ENCODE measurements around the gene GPR55. TPM values are rescaled to one million over a fixed set of nuclear protein-coding genes. Genes with fewer than 3 reads are reported as not detected.
A peak's percentile ranks its signal among the peaks of the same experiment; 100 is the strongest.

GPR55 gene
- total RNA-seq, 1 donor from 2014 or later, result not detected

- Mint-ChIP-seq H3K4me1 (ENCODE audit: low read depth) (no peaks in the 10 kb centered on the region), H3K27ac (ENCODE audit: unreplicated experiment) (no peak overlapping the region), H3K9me3 (ENCODE audit: low read depth) (no peaks in the 10 kb centered on the region), H3K27me3 (ENCODE audit: low read depth) (no peaks in the 10 kb centered on the region), H3K4me3 (ENCODE audit: unreplicated experiment) (no peak overlapping the region), H3K36me3 (ENCODE audit: low read depth) (peaks cover 21% of the 10 kb centered on the region)
- peak; percentile 65 for DNase-seq (ENCODE audit: low spot score)
- TF ChIP-seq, protein P1, sequence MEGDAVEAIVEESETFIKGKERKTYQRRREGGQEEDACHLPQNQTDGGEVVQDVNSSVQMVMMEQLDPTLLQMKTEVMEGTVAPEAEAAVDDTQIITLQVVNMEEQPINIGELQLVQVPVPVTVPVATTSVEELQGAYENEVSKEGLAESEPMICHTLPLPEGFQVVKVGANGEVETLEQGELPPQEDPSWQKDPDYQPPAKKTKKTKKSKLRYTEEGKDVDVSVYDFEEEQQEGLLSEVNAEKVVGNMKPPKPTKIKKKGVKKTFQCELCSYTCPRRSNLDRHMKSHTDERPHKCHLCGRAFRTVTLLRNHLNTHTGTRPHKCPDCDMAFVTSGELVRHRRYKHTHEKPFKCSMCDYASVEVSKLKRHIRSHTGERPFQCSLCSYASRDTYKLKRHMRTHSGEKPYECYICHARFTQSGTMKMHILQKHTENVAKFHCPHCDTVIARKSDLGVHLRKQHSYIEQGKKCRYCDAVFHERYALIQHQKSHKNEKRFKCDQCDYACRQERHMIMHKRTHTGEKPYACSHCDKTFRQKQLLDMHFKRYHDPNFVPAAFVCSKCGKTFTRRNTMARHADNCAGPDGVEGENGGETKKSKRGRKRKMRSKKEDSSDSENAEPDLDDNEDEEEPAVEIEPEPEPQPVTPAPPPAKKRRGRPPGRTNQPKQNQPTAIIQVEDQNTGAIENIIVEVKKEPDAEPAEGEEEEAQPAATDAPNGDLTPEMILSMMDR (IDR thresholded peaks at IDR 0.05), result no peak
Measured at GRCh38 chr2:230877759-230878598, 47.1 kb downstream of the GPR55 start.

GRCh38 chr2:230877116-230877758 lies 47.8 kb downstream of the GPR55 start:
- no peak overlapping the region for H3K27ac Mint-ChIP-seq (ENCODE audit: unreplicated experiment)
- H3K36me3 Mint-ChIP-seq (ENCODE audit: low read depth), result peaks cover 21% of the 10 kb centered on the region
- peak; percentile 79 for DNase-seq (ENCODE audit: low spot score)
- H3K27me3 Mint-ChIP-seq (ENCODE audit: low read depth), result no peaks in the 10 kb centered on the region
- no peaks in the 10 kb centered on the region for H3K9me3 Mint-ChIP-seq (ENCODE audit: low read depth)
- H3K4me3 Mint-ChIP-seq (ENCODE audit: unreplicated experiment), result no peak overlapping the region
- TF ChIP-seq, protein P1 (IDR thresholded peaks at IDR 0.05), result no peak
- no peaks in the 10 kb centered on the region for H3K4me1 Mint-ChIP-seq (ENCODE audit: low read depth)

- Mint-ChIP-seq H3K4me1 (ENCODE audit: low read depth) (peaks cover 3% of the 10 kb centered on the region), H3K4me3 (ENCODE audit: unreplicated experiment) (no peak overlapping the region), H3K27ac (ENCODE audit: unreplicated experiment) (no peak overlapping the region), H3K27me3 (ENCODE audit: low read depth) (no peaks in the 10 kb centered on the region), H3K36me3 (ENCODE audit: low read depth) (peaks cover 21% of the 10 kb centered on the region), H3K9me3 (ENCODE audit: low read depth) (no peaks in the 10 kb centered on the region)
- no peak for DNase-seq (ENCODE audit: low spot score)
- TF ChIP-seq, protein P1 (IDR thresholded peaks at IDR 0.05), result no peak
Measured at GRCh38 chr2:230875347-230876315, 49.4 kb downstream of the GPR55 start.

- peaks cover 10% of the 10 kb centered on the region for H3K4me1 Mint-ChIP-seq (ENCODE audit: low read depth)
- TF ChIP-seq, protein P1 (IDR thresholded peaks at IDR 0.05), result no peak
- H3K27me3 Mint-ChIP-seq (ENCODE audit: low read depth), result no peaks in the 10 kb centered on the region
- no peaks in the 10 kb centered on the region for H3K9me3 Mint-ChIP-seq (ENCODE audit: low read depth)
- H3K36me3 Mint-ChIP-seq (ENCODE audit: low read depth), result peaks cover 21% of the 10 kb centered on the region
- no peak overlapping the region for H3K4me3 Mint-ChIP-seq (ENCODE audit: unreplicated experiment)
- no peak for DNase-seq (ENCODE audit: low spot score)
- no peak overlapping the region for H3K27ac Mint-ChIP-seq (ENCODE audit: unreplicated experiment)
Measured at GRCh38 chr2:230874876-230875275, 50.2 kb downstream of the GPR55 start.

GRCh38 chr2:230874456-230874855 lies 50.6 kb downstream of the GPR55 start:
- TF ChIP-seq, protein P1 (IDR thresholded peaks at IDR 0.05), result no peak
- H3K36me3 Mint-ChIP-seq (ENCODE audit: low read depth), result peaks cover 17% of the 10 kb centered on the region

More at GRCh38 chr2:230874456-230874855, 50.6 kb downstream of the GPR55 start:
- H3K4me3 Mint-ChIP-seq (ENCODE audit: unreplicated experiment), result no peak overlapping the region
- no peak for DNase-seq (ENCODE audit: low spot score)
- no peak overlapping the region for H3K27ac Mint-ChIP-seq (ENCODE audit: unreplicated experiment)
- H3K9me3 Mint-ChIP-seq (ENCODE audit: low read depth), result no peaks in the 10 kb centered on the region
- peaks cover 15% of the 10 kb centered on the region for H3K4me1 Mint-ChIP-seq (ENCODE audit: low read depth)
- H3K27me3 Mint-ChIP-seq (ENCODE audit: low read depth), result no peaks in the 10 kb centered on the region
